H1 (cell line): Measurements from ENCODE around the gene KCNMB2. TPM values are rescaled to one million over a fixed set of nuclear protein-coding genes. Genes with fewer than 3 reads are reported as not detected.
A peak's percentile ranks its signal among the peaks of the same experiment; 100 is the strongest.

Experiments
- CTCF ChIA-PET: fragments of 300-600 bp; sonication (Branson Sonifier 250); formaldehyde crosslinking; loops from one replicate; lab custom pipeline; 2021; ENCODE audit not compliant: partially characterized antibody; lab: Charles Lee
- POLR2A ChIA-PET: fragments of 300-600 bp; sonication (Branson Sonifier 250); formaldehyde crosslinking; loops from one replicate; lab custom pipeline; 2021; ENCODE audit warnings: inconsistent platforms; ENCODE audit not compliant: partially characterized antibody; lab: Charles Lee
- DNase-seq, 2 experiments: peaks; one replicate each; pipeline versions ENCODE4 v3.0.0 to v3.0.0-alpha.2; 2010 to 2022; ENCODE audit warnings: low spot score in 2 of 2, low read depth in 1 of 2, mixed read lengths in 1 of 2
- FAIRE-seq: peaks from 2 replicates; lab custom pipeline; 2011; peaks lifted over from hg19 to GRCh38; lab: Jason Lieb, UNC
- H2AFZ ChIP-seq: 2 replicates; pipeline ENCODE4 v1.8.1; 2012; ENCODE audit warnings: low read length, inconsistent platforms
- H2AK5ac ChIP-seq: 2 replicates; pipeline ENCODE4 v1.6.1; 2013; ENCODE audit warnings: low read depth, low read length
- H2BK120ac ChIP-seq: replicated peaks from 2 replicates; pipeline ENCODE3; 2013; ENCODE audit warnings: low read depth, low read length, inconsistent platforms
- H2BK12ac ChIP-seq: 2 replicates; pipeline ENCODE4 v1.6.1; 2013; ENCODE audit warnings: low read depth, low read length
- H2BK15ac ChIP-seq: 2 replicates; pipeline ENCODE4 v1.6.1; 2013; ENCODE audit warnings: low read length
- H2BK20ac ChIP-seq: 2 replicates; pipeline ENCODE4 v1.6.1; 2013; ENCODE audit warnings: low read length
- H2BK5ac ChIP-seq: 2 replicates; pipeline ENCODE4 v1.6.1; 2013; ENCODE audit warnings: low read depth, low read length
- H3K14ac ChIP-seq: 2 replicates; pipeline ENCODE4 v1.6.1; 2013; ENCODE audit warnings: inconsistent platforms; ENCODE audit not compliant: insufficient read length
- H3K18ac ChIP-seq: 2 replicates; pipeline ENCODE4 v1.6.1; 2013; ENCODE audit warnings: low read length; ENCODE audit errors: extremely low read depth
- H3K23ac ChIP-seq: 2 replicates; pipeline ENCODE4 v1.6.1; 2013; ENCODE audit warnings: inconsistent platforms; ENCODE audit not compliant: insufficient read length
- H3K23me2 ChIP-seq: 2 replicates; pipeline ENCODE4 v1.6.1; 2013; ENCODE audit warnings: low read depth, low read length
- H3K27ac ChIP-seq: 2 replicates; pipeline ENCODE4 v1.6.1; 2011; ENCODE audit warnings: low read depth, low read length, inconsistent platforms
- H3K27me3 ChIP-seq, 4 experiments: replicated peaks in 1 of 4; 1 replicate in 1 of 4; 2 replicates in 3 of 4; pipeline versions ENCODE4 v1.6.1 to v1.8.1; 2011 to 2013; ENCODE audit warnings: low read length in 3 of 4, mild to moderate bottlenecking in 3 of 4, inconsistent platforms in 2 of 4, mixed read lengths in 2 of 4, moderate library complexity in 1 of 4; ENCODE audit not compliant: control insufficient read depth in 3 of 4, insufficient read depth in 3 of 4; ENCODE audit errors: extremely low read depth in 1 of 4
- H3K36me3 ChIP-seq, 4 experiments: 2 replicates each; pipeline versions ENCODE4 v1.6.1 to v1.8.1; 2011 to 2013; ENCODE audit warnings: mild to moderate bottlenecking in 4 of 4, low read length in 3 of 4, moderate library complexity in 2 of 4, control low read depth in 1 of 4, inconsistent platforms in 1 of 4; ENCODE audit not compliant: insufficient read depth in 4 of 4, control insufficient read depth in 2 of 4
- H3K4ac ChIP-seq: replicated peaks from 2 replicates; pipeline ENCODE3; 2013; ENCODE audit warnings: low read length, low read depth, mixed read lengths, inconsistent platforms; ENCODE audit not compliant: insufficient read length
- H3K4me1 ChIP-seq, 4 experiments: replicated peaks in 1 of 4; 1 replicate in 1 of 4; 2 replicates in 3 of 4; pipeline versions ENCODE4 v1.6.1 to v1.8.1; 2011 to 2013; ENCODE audit warnings: low read length in 3 of 4, inconsistent platforms in 2 of 4, mixed read lengths in 1 of 4; ENCODE audit not compliant: insufficient read depth in 4 of 4, control insufficient read depth in 3 of 4
- H3K4me2 ChIP-seq, 2 experiments: 2 replicates each; pipeline versions ENCODE4 v1.6.1 to v1.8.1; 2011 to 2013; ENCODE audit warnings: low read depth in 2 of 2, low read length in 2 of 2, control low read depth in 1 of 2, inconsistent platforms in 1 of 2, mild to moderate bottlenecking in 1 of 2; ENCODE audit not compliant: insufficient read depth in 1 of 2
- H3K4me3 ChIP-seq, 4 experiments: fragments of 200-600, 300-600 bp in 1 of 4; sonication (generic), shearing (Covaris generic), sonication (Bioruptor Twin) in 1 of 4; 2 replicates each; pipeline versions ENCODE4 v1.5.1 to v1.8.1; 2011 to 2016; ENCODE audit warnings: low read length in 4 of 4, low read depth in 3 of 4, control low read depth in 2 of 4, inconsistent platforms in 2 of 4, mild to moderate bottlenecking in 2 of 4, mixed read lengths in 1 of 4, moderate library complexity in 1 of 4; ENCODE audit not compliant: insufficient read depth in 2 of 4; ENCODE audit errors: extremely low read depth in 1 of 4
- H3K56ac ChIP-seq: replicated peaks from 2 replicates; pipeline ENCODE3; 2013; ENCODE audit warnings: low read depth, mild to moderate bottlenecking, mixed read lengths, low read length, inconsistent platforms; ENCODE audit not compliant: insufficient read length
- H3K79me1 ChIP-seq: 2 replicates; pipeline ENCODE4 v1.6.1; 2013; ENCODE audit warnings: low read depth, low read length, control low read depth
- H3K79me2 ChIP-seq, 2 experiments: 2 replicates each; pipeline versions ENCODE4 v1.6.1 to v1.8.1; 2012 to 2013; ENCODE audit warnings: low read length in 2 of 2, mild to moderate bottlenecking in 2 of 2, inconsistent platforms in 1 of 2; ENCODE audit not compliant: insufficient read depth in 2 of 2, control insufficient read depth in 1 of 2
- H3K9ac ChIP-seq, 4 experiments: replicated peaks in 1 of 4; 1 replicate in 1 of 4; 2 replicates in 3 of 4; pipeline versions ENCODE4 v1.6.1 to v1.8.1; 2011 to 2013; ENCODE audit warnings: low read depth in 3 of 4, low read length in 3 of 4, control low read depth in 2 of 4, mild to moderate bottlenecking in 2 of 4, moderate library complexity in 2 of 4, inconsistent platforms in 1 of 4; ENCODE audit errors: extremely low read depth in 1 of 4
- H3K9me3 ChIP-seq, 2 experiments: 2 replicates each; pipeline versions ENCODE4 v1.6.1 to v1.8.1; 2012 to 2013; ENCODE audit warnings: mild to moderate bottlenecking in 2 of 2, moderate library complexity in 2 of 2, control low read depth in 1 of 2, inconsistent platforms in 1 of 2, low read depth in 1 of 2, low read length in 1 of 2, mixed read lengths in 1 of 2; ENCODE audit not compliant: insufficient read depth in 2 of 2
- H4K20me1 ChIP-seq, 2 experiments: replicated peaks in 1 of 2; 2 replicates each; pipeline versions ENCODE3 to v1.8.1; 2011 to 2013; ENCODE audit warnings: inconsistent platforms in 2 of 2, low read length in 2 of 2, mild to moderate bottlenecking in 1 of 2; ENCODE audit not compliant: insufficient read depth in 2 of 2, control insufficient read depth in 1 of 2
- H4K5ac ChIP-seq: 2 replicates; pipeline ENCODE4 v1.6.1; 2013; ENCODE audit warnings: low read length, low read depth, mixed read lengths, inconsistent platforms; ENCODE audit not compliant: insufficient read length
- H4K8ac ChIP-seq: 2 replicates; pipeline ENCODE4 v1.8.0; 2013; ENCODE audit warnings: mild to moderate bottlenecking, moderate library complexity, low read length, inconsistent platforms; ENCODE audit not compliant: insufficient read depth; ENCODE audit errors: extremely low read depth
- H4K91ac ChIP-seq: replicated peaks from 2 replicates; pipeline ENCODE3; 2013; ENCODE audit warnings: low read length, mixed read lengths, inconsistent platforms; ENCODE audit not compliant: insufficient read length
- KDM1A ChIP-seq: fragments of 200-600, 300-600 bp; sonication (generic); IDR thresholded peaks from 2 replicates; pipeline ENCODE4 v1.7.1; 2016; ENCODE audit warnings: mild to moderate bottlenecking, low read length, borderline replicate concordance
- RAD21 ChIP-seq, 2 experiments: IDR thresholded peaks in 1 of 2; conservative IDR thresholded peaks in 1 of 2; 2 replicates each; pipeline ENCODE4 v1.6.1; 2011; ENCODE audit warnings: low read depth in 2 of 2, low read length in 2 of 2, improper control_type of control experiment in 1 of 2, inconsistent platforms in 1 of 2, mild to moderate bottlenecking in 1 of 2, moderate library complexity in 1 of 2
- SP2 ChIP-seq: IDR thresholded peaks from 2 replicates; pipeline ENCODE4 v1.6.1; 2012; ENCODE audit warnings: mild to moderate bottlenecking, low read length, inconsistent platforms
- WGBS, 2 experiments: shearing (Covaris generic) in 1 of 2; methylation state at CpG; one replicate each; pipeline versions ENCODE4 v1.1.6 to v1.1.7; 2013 to 2015; ENCODE audit warnings: low lambda C conversion rate in 2 of 2, mixed read lengths in 2 of 2, inconsistent platforms in 1 of 2, low coverage in 1 of 2, missing lambda C conversion rate in 1 of 2; ENCODE audit not compliant: insufficient replicate concordance in 2 of 2, insufficient coverage in 1 of 2, insufficient read length in 1 of 2; ENCODE audit errors: extremely low coverage in 1 of 2, missing lambda C conversion rate in 1 of 2; 5-methylcytosine and 5-hydroxymethylcytosine counted together
- polyA plus RNA-seq, 7 experiments: library from polyadenylated mRNA; depleted of rRNA in 3 of 7; stranded (reverse) in 5 of 7; unstranded in 2 of 7; fragments of >200 nt in 5 of 7; fragments of 200-250 nt in 2 of 7; gene quantifications; 1 replicate in 5 of 7; 2 replicates in 1 of 7; 4 replicates in 1 of 7; pipeline versions ENCODE4 v1.2.1 to v1.2.3, GENCODE V29; 2011 to 2013; ENCODE audit warnings: missing spikeins in 2 of 7, mixed read lengths in 2 of 7
- total RNA-seq: library from RNA; stranded (reverse); fragmentation: NEBNext Ultra II Directional; extraction: Animal tissue kit (Norgen Biotek cat#: 25700); gene quantifications from 2 replicates; pipeline ENCODE4 v1.2.1, GENCODE V29; 2021
- TF ChIP-seq, protein P1 (sequence below), 3 experiments: IDR thresholded peaks; 1 replicate in 2 of 3; 2 replicates in 1 of 3; pipeline versions ENCODE4 v1.5.1 to v1.6.1; 2011; ENCODE audit warnings: low read length in 3 of 3, mild to moderate bottlenecking in 3 of 3, inconsistent platforms in 2 of 3, low read depth in 1 of 3, moderate library complexity in 1 of 3; ENCODE audit not compliant: insufficient read depth in 1 of 3; ENCODE audit errors: control extremely low read depth in 1 of 3

KCNMB2 gene
- total and polyA plus RNA-seq, 2 of the 8 experiments (the other 6 are each of a cell fraction or from before 2014, with no cell fraction given), result not detected

DNA sequence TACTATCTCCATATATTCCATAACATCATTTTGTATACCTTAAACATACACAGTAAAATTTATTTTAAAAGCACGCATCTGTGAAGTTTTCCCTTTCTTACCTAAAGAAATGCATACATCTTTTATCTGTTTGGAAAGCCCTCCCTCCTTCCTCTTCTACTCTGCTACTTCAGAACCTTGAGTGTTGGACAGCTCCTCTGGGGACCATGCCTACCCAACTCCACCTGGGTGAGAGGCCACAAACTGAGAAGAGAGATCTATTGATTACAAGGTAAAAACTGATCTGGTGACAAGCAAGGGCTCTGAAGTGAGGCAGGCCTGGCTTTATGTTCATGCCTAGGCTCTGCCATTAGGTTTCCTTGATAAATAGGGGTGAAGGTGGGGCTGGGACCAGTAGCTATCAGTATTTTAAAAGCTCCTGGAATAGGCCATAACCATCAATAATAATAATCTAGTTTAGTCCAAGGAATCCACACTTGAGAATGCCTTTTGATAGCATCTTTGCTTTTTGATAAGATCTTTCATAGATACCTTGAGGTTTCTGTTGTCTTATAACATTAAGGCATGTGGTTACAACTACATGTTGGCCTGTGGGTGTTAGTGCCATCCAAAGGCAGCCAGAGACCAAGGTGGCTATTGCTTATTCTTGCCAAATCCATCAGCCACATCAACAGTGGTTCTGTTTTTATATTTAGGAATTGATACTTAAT, 148.8 kb downstream of the KCNMB2 start:
- Histone ChIP-seq H3K4ac (no peak overlapping the region), H3K23me2 (no peaks in the 10 kb centered on the region), H3K4me3 (no peak overlapping the region), H3K9ac (no peak overlapping the region), H3K23ac (no peak overlapping the region), H3K79me1 (no peaks in the 10 kb centered on the region), H2BK12ac (no peak overlapping the region), H4K91ac (no peak overlapping the region), H2BK20ac (no peak overlapping the region), H3K36me3 (no peaks in the 10 kb centered on the region), H3K4me1 (no peaks in the 10 kb centered on the region), H3K27me3 (no peaks in the 10 kb centered on the region), H3K18ac (no peak overlapping the region), H3K9me3 (no peaks in the 10 kb centered on the region), H2BK5ac (no peak overlapping the region), H3K14ac (no peak overlapping the region), H4K5ac (no peak overlapping the region), H4K8ac (no peak overlapping the region), H2AFZ (no peak overlapping the region), H2AK5ac (no peak overlapping the region), H2BK120ac (no peak overlapping the region), H3K4me2 (no peak overlapping the region), H3K27ac (no peak overlapping the region), H3K79me2 (no peaks in the 10 kb centered on the region), H3K56ac (no peak overlapping the region), H4K20me1 (no peaks in the 10 kb centered on the region), H2BK15ac (no peak overlapping the region)
- WGBS, 2 experiments, result 94% methylated on average over 1 of the region's 1 CpG; no CpG with 5 or more reads in 1 of the 2 experiments
- FAIRE-seq (no peak), DNase-seq (peak in 1 of 2 experiments; percentile 56)
- no peak for TF ChIP-seq SP2
- no peak for TF ChIP-seq KDM1A
- TF ChIP-seq RAD21 (IDR thresholded peaks at IDR 0.05 in 1 of 2, conservative IDR thresholded peaks at IDR 0.05 in 1 of 2; ENCODE audit: low read depth in 2 of 2, low read length in 2 of 2), result peak in 1 of 2 experiments; percentile 3; a peak in 1 of 4 replicates
- TF ChIP-seq, protein P1, sequence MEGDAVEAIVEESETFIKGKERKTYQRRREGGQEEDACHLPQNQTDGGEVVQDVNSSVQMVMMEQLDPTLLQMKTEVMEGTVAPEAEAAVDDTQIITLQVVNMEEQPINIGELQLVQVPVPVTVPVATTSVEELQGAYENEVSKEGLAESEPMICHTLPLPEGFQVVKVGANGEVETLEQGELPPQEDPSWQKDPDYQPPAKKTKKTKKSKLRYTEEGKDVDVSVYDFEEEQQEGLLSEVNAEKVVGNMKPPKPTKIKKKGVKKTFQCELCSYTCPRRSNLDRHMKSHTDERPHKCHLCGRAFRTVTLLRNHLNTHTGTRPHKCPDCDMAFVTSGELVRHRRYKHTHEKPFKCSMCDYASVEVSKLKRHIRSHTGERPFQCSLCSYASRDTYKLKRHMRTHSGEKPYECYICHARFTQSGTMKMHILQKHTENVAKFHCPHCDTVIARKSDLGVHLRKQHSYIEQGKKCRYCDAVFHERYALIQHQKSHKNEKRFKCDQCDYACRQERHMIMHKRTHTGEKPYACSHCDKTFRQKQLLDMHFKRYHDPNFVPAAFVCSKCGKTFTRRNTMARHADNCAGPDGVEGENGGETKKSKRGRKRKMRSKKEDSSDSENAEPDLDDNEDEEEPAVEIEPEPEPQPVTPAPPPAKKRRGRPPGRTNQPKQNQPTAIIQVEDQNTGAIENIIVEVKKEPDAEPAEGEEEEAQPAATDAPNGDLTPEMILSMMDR (IDR thresholded peaks at IDR 0.05; ENCODE audit: control extremely low read depth in 1 of 3, insufficient read depth in 1 of 3, low read depth in 1 of 3, low read length in 3 of 3), result no peak
- ChIA-PET POLR2A (no interaction called here), CTCF (interaction anchor here (0.8 to 1.0 kb wide), 2 partner anchors 249 to 325 kb away, joined by 3 read pairs; no protein-coding TSS in a partner anchor)
